ENCODE results near the gene C9orf40.
A peak's percentile ranks its signal among the peaks of the same experiment; 100 is the strongest.

C9orf40 gene, protein sequence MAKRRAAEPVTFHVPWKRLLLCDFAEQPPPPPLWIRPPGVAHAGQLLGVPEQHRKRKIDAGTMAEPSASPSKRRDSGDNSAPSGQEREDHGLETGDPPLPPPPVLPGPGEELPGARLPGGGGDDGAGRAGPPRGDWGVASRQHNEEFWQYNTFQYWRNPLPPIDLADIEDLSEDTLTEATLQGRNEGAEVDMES
- total RNA-seq = 6.9 to 7.2 reads per million in 2 experiments

- peak; percentile 85 for DNase-seq (ENCODE audit: low read depth)
Observed at GRCh38 chr9:74952201-74953151, at the start of gene C9orf40. Gene C9orf40 (minus strand): TSS chr9:74952912. CDS start chr9:74952611, 301 bp downstream.

DNA sequence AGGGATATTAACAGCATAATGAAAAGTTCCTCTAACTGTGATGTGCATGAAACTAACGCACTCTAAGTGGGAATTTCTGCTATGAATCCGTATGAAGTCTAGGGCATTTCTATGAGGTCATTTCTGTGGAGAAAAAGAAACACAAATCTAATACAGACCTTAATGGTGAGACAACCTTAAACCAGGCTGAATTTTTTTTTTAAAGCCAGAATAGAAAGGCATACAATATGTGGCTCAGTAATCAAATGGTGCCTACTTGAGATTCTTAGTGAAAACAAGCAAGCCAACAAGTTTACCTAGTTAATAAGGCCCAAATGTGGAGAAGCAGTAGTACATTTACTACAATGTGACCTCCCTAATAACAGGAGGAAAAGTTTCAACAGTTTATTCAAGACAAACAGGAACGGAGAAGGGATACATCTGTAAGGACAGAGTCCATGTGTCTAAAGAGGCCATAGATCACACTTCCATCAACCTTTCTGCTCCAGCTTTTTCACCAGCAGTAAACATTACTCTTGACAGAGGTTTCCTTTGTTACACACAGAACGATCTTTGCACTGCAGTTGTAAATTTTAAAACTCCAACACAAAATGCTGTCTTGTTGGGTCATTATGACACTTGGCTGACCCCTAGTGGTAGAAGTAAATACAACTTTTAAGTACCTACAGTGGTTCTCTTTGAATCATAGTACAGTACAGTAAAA is 49.2 kb upstream of the C9orf40 start:
- DNase-seq (ENCODE audit: low read depth) = no peak

DNA sequence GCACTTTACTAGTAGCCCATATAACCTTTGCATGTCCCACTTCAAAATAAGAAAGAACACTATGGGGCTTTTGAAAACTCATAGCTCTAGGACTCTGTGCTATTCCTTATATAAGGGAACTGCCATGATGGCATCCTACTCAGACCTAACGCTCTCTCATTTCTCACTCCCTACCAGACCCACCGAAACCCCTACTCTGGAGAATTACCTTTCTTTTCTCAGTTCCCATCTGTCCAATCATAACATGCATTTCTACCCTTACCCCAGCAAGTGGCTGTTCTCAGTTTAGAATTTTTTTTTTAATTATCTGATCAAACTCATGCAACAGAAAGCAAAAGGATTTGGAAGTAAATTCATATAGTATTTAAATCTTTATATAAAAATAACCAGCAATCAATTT is 48.1 kb upstream of the C9orf40 start:
- DNase-seq (ENCODE audit: low read depth) = no peak

- DNase-seq (ENCODE audit: low read depth) = no peak
Observed at GRCh38 chr9:74985041-74985440, 32.3 kb upstream of the C9orf40 start.

GRCh38 chr9:74983709-74984108 is 31.0 kb upstream of the C9orf40 start:
- DNase-seq (ENCODE audit: low read depth) = no peak

GRCh38 chr9:74979844-74980243 is 27.1 kb upstream of the C9orf40 start:
- DNase-seq (ENCODE audit: low read depth) = no peak

- DNase-seq (ENCODE audit: low read depth) = no peak
Observed at GRCh38 chr9:74977287-74977686, 24.6 kb upstream of the C9orf40 start.

- DNase-seq (ENCODE audit: low read depth) = no peak
Observed at GRCh38 chr9:74975538-74975937, 22.8 kb upstream of the C9orf40 start.

- no peak for DNase-seq (ENCODE audit: low read depth)
Observed at GRCh38 chr9:74974558-74974957, 21.8 kb upstream of the C9orf40 start.

DNA sequence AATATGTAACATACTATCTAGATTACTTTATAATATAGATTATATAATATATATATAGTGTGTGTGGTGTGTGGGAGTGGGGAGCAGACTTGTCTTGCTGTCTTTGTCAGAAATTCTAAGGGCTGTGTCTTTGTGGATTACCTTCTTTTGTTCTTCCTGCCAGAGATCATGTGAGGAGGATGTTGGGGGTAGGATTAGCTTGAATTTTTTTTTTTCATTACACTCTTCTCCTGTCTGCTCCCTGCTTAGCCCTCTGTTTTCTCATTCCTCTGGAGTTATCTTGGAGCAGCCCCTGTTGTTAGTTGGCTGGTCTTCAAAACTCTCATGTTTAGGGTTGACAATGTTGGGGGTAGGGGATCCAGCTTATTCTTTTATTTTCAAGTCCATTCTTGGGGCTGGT is 21.0 kb upstream of the C9orf40 start:
- DNase-seq (ENCODE audit: low read depth) = no peak

DNA sequence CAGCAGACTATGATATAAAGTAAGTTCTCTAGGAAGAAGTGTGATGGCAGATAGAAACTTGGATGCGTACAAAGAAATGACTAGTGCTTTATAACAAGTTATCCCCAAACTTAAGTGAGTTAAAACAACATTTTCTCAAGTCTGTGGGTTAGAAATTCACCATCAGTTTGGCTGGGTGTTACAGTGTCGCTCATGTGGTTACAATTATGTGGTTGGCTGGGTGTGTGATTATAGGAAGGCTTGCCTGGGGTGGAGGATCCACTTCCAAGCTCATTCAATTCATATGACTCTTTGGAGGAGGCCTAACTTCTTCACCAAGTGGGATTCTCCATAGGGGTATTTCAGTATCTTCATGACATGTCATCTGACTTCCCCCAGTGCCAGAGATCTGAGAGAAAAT is 10.3 kb upstream of the C9orf40 start:
- DNase-seq (ENCODE audit: low read depth) = no peak

DNA sequence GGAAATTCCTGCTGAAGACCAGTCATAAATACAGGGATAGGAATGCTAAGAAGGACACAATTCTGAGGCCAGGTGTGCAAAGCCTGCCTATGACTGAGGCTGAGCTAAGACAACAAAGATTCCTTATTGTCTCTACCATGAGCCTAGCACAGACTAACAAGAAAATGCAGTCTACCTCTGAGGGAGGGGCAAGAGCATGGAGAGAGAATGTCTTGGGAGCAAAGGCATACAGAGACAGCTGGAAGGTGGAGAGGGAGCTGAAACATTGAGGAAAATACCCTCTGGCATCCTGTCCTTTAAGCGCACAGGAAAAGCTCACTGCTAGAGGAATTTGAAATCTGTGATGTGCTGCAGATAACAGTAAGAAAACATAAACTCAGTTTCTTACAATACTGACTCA is 8.8 kb upstream of the C9orf40 start:
- no peak for DNase-seq (ENCODE audit: low read depth)

- no peak for DNase-seq (ENCODE audit: low read depth)
Observed at GRCh38 chr9:74960561-74960960, 7.8 kb upstream of the C9orf40 start.

GRCh38 chr9:74958587-74958986 is 5.9 kb upstream of the C9orf40 start:
- no peak for DNase-seq (ENCODE audit: low read depth)

DNA sequence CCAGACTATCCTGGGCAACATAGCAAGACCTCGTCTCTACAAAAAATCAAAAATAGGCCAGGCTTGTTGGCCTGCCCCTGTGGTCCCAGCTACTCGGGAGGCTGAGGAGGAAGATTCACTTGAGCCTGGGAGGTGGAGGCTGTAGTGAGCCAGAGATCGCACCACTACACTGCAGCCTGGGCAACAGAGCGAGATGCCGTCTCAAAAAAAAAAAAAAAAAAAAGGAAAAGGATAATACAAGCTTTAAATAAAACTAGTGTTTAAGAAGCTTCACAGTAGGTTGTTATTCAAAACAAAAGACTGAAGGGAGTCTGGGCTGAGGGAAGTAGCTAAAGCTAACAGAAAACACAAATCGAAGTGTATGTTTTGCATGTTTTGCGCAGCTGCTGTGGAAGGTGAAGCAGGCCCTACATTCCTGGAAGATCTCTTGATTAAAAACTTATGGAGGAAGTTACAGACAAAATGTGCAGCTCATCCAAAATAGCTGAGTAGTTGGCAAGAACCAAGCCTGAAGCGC is 581 bp upstream of the C9orf40 start:
- no peak for DNase-seq (ENCODE audit: low read depth)

DNA sequence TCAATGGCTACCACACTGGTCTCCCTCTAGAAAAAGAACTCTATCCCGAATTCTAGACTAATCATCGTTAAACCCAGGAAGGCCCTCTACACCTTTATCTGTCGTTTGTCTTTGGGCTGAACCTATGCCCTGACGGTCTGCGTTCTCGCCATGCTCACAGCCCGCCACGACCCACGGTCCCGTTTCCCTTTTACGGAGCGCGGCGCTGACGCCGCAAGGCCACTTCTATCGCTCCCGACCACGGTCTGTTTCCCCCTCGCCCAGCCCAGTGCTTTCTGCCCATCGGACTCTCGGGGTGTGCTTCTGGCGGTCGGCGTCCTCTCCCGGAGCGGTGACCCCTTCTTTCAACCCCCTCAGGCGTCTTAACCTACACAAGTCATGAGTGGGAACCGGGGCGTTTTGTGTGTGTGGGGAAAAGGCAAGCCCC is 974 bp downstream of the C9orf40 start:
- DNase-seq (ENCODE audit: low read depth) = peak; percentile 9

DNA sequence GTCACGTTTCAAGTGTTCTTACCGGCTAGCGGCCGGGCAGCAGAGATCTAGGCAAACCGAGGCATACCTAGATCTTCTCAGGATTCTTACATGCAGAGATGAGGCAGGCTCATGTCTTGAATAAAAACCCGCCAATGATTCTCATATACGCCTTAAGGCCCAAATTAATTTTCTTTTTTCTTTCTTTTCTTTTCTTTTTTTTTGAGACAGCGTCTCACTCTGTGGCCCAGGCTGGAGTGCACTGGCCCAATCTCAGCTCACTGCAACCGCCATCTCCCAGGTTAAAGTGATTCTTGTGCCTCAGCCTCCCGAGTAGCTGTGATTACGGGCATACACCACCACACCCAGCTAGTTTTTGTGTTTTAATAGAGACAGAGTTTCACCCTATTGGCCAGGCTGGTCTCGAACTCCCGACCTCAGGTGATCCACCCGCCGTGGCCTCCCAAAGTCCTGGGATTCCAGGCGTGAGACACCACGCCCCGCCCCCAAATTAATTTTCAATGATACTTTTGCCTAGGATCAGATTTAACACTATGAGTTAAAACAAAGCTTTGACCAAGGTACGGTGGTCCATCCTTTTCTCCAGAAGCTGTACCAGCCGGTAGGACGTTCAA is 1.5 kb downstream of the C9orf40 start:
- DNase-seq (ENCODE audit: low read depth) = no peak

DNA sequence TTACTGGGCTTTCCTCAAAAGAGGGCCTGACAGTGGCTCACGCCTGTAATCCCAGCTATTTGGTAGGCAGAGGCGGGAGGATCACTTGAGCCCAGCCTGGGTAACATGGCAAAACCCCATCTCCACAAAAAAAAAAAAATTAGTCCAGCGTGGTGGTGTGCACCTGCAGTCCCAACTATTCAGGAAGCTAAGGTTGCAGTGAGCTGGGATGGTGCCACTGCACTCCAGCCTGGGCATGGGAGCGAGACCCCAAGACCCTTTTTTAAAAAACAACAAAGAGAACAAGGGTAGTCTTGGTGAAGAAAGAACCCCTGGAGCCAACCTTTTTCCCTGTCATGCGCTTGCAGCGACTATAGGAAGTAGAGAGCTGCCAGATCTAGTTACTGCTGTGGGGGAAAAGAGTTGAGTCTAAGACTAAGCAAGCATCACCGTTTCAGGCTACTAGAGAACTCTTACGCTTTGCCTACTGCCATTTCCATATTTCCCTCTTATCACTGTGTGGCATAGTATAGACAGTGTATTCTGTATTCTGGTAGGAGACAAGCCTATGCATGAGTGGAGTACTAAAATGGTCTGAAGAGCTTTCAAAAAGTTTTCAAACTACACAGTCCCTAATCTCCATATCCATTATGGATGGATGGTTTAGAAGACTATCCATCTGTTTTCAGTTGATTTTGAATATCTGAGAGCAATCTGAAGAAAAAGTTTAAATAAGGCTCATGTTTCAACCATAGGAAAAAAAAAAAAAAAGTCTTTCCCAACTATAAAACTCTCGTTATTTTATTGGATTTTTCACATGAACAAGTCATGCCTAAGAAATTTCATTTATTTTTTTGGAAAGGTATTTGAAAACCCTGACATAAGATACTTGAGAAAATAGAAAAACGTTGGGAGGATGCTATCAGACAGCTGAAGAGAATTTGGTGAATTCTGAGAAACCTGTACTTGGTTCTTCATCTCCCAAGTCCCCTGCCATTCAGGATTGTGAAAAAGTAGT is 2.6 kb downstream of the C9orf40 start:
- no peak for DNase-seq (ENCODE audit: low read depth)

- no peak for DNase-seq (ENCODE audit: low read depth)
Observed at GRCh38 chr9:74948937-74949336, 3.8 kb downstream of the C9orf40 start.

DNA sequence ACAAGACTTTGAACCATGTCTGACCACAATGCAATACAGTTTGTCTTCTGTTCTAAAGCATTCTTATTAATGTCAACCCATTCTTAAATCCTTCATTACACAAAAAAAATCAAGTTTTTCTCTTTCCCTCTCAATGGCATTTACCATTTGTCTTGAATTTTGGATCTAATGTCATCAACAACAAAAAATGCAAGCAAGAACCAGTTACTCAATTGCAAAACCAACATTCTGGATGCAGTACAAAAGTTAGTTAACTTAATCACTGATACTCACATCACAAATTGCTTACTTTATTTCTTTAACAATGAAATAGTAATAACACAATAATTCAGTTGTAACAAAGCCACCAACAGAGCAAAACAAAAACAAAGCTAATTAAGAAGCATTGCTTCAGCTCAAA is 6.0 kb downstream of the C9orf40 start:
- no peak for DNase-seq (ENCODE audit: low read depth)

- no peak for DNase-seq (ENCODE audit: low read depth)
Observed at GRCh38 chr9:74942801-74943200, 9.9 kb downstream of the C9orf40 start.
